ENCODE results near the gene SCAPER. TPM values are rescaled to one million over a fixed set of nuclear protein-coding genes. Genes with fewer than 3 reads are reported as not detected.
"Not testable (repeated sequence)": the region's sequence is repeated elsewhere in the genome, so short reads cannot be mapped to it uniquely, and the experiment has no call there.

Gene SCAPER
- polyA plus RNA-seq, 1 experiment, result 5.4 TPM

DNA sequence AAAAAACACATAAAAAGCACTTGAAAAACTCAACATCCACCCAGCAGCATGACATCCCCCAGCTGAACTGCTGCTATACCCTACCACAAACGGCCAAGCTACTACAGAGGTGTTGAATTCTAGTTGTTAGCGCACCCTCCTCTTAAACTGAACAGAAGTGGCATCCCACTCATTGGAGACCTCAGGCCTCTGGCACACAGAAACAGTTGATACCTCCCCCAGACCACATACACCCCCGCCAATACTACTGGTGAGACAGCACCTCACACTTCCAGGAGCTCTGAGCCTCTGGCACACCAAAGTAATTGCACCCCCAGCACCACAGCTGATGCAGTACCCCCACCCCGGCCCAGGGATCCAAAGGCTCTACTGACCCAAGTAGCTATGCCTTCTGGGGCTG lies 190.2 kb downstream of the SCAPER start:
- H3K27ac ChIP-seq (ENCODE audit: low read depth, low read length), result no peak overlapping the region
- ChIA-PET CTCF (no interaction called here), POLR2A (no interaction called here)
- H3K4me3 ChIP-seq (ENCODE audit: low read depth, low read length), result no peak overlapping the region
- H3K27me3 ChIP-seq (ENCODE audit: control insufficient read depth, insufficient read depth, low read length), result no peaks in the 10 kb centered on the region
- no peak for DNase-seq (ENCODE audit: low read depth, low spot score)
- peaks cover 3% of the 10 kb centered on the region; the same call in 1 of the 2 replicates for H3K9me3 ChIP-seq (ENCODE audit: control insufficient read depth, insufficient read depth, low read length)
- TF ChIP-seq, protein P1, sequence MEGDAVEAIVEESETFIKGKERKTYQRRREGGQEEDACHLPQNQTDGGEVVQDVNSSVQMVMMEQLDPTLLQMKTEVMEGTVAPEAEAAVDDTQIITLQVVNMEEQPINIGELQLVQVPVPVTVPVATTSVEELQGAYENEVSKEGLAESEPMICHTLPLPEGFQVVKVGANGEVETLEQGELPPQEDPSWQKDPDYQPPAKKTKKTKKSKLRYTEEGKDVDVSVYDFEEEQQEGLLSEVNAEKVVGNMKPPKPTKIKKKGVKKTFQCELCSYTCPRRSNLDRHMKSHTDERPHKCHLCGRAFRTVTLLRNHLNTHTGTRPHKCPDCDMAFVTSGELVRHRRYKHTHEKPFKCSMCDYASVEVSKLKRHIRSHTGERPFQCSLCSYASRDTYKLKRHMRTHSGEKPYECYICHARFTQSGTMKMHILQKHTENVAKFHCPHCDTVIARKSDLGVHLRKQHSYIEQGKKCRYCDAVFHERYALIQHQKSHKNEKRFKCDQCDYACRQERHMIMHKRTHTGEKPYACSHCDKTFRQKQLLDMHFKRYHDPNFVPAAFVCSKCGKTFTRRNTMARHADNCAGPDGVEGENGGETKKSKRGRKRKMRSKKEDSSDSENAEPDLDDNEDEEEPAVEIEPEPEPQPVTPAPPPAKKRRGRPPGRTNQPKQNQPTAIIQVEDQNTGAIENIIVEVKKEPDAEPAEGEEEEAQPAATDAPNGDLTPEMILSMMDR (IDR thresholded peaks at IDR 0.05; ENCODE audit: low read depth, low read length), result no peak

- CTCF ChIA-PET, result no interaction called here
- H3K27ac ChIP-seq (ENCODE audit: low read depth, low read length), result no peak overlapping the region
- DNase-seq (ENCODE audit: low read depth, low spot score), result no peak
- POLR2A ChIA-PET, result no interaction called here
- H3K9me3 ChIP-seq (ENCODE audit: control insufficient read depth, insufficient read depth, low read length), result peaks cover 3% of the 10 kb centered on the region; the same call in 1 of the 2 replicates
- TF ChIP-seq, protein P1 (IDR thresholded peaks at IDR 0.05; ENCODE audit: low read depth, low read length), result no peak
- no peaks in the 10 kb centered on the region for H3K27me3 ChIP-seq (ENCODE audit: control insufficient read depth, insufficient read depth, low read length)
- no peak overlapping the region for H3K4me3 ChIP-seq (ENCODE audit: low read depth, low read length)
These were observed 193.8 kb downstream of the SCAPER start for GRCh38 chr15:76711351-76711827.

DNA sequence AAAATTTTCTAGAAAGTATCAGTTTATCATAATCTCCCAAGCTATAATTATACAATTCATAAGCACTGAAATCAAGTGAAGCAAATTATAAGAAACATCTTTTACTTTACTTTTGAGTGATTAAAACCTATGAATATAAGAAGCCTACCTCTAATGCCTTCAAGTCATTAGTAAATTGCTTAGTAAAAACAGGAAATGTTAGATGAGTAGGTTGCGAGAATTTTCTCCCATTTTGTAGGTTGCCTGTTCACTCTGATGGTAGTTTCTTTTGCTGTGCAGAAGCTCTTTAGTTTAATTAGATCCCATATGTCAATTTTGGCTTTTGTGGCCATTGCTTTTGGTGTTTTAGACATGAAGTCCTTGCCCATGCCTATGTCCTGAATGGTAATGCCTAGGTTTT lies 201.1 kb downstream of the SCAPER start:
- CTCF ChIA-PET; H3K27me3 ChIP-seq (ENCODE audit: control insufficient read depth, insufficient read depth, low read length); H3K4me3 ChIP-seq (ENCODE audit: low read depth, low read length); POLR2A ChIA-PET; H3K27ac ChIP-seq (ENCODE audit: low read depth, low read length); H3K9me3 ChIP-seq (ENCODE audit: control insufficient read depth, insufficient read depth, low read length); DNase-seq (ENCODE audit: low read depth, low spot score): not testable (repeated sequence)

DNA sequence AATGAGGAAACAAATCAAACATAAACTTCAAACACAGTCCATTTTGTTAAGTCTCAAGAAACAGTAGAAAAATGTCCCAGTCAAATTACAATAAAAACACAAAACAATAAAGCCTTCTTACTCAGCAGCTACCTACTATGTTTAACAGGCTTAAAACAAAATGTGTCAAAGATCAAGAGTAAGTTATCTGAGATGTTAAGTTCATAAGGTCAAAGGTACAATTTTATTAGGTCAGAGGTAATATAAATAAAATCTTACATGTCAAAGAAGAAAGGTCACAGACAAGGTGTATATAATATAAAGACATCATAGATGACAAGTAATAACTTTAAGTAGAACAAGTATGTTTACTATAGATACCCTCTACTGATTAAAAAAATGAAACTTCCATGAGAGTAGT lies 208.3 kb downstream of the SCAPER start:
- no peak for DNase-seq (ENCODE audit: low read depth, low spot score)
- CTCF ChIA-PET, result no interaction called here
- Histone ChIP-seq H3K27ac (ENCODE audit: low read depth, low read length) (no peak overlapping the region), H3K27me3 (ENCODE audit: control insufficient read depth, insufficient read depth, low read length) (no peaks in the 10 kb centered on the region), H3K9me3 (ENCODE audit: control insufficient read depth, insufficient read depth, low read length) (no peaks in the 10 kb centered on the region), H3K4me3 (ENCODE audit: low read depth, low read length) (no peak overlapping the region)
- TF ChIP-seq, protein P1 (IDR thresholded peaks at IDR 0.05; ENCODE audit: low read depth, low read length), result no peak
- POLR2A ChIA-PET, result no interaction called here

- H3K27me3 ChIP-seq (ENCODE audit: control insufficient read depth, insufficient read depth, low read length); H3K4me3 ChIP-seq (ENCODE audit: low read depth, low read length); CTCF ChIA-PET; H3K27ac ChIP-seq (ENCODE audit: low read depth, low read length); H3K9me3 ChIP-seq (ENCODE audit: control insufficient read depth, insufficient read depth, low read length); DNase-seq (ENCODE audit: low read depth, low spot score); POLR2A ChIA-PET: not testable (repeated sequence)
These were observed 212.6 kb downstream of the SCAPER start for GRCh38 chr15:76692546-76692945.

DNA sequence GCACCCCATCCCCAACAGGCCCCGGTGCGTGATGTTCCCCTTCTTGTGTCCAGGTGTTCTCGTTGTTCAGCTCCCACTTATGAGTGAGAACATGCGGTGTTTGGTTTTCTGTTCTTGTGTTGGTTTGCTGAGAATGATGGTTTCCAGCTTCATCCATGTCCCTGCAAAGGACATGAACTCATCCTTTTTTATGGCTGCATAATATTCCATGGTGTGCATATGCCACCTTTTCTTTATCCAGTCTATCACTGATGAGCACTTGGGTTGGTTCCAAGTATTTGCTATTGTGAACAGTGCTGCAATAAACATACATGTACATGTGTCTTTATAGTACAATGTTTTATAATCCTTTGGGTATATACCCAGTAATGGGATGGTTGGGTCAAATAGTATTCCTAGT lies 217.5 kb downstream of the SCAPER start:
- POLR2A ChIA-PET, result not testable (repeated sequence)

DNA sequence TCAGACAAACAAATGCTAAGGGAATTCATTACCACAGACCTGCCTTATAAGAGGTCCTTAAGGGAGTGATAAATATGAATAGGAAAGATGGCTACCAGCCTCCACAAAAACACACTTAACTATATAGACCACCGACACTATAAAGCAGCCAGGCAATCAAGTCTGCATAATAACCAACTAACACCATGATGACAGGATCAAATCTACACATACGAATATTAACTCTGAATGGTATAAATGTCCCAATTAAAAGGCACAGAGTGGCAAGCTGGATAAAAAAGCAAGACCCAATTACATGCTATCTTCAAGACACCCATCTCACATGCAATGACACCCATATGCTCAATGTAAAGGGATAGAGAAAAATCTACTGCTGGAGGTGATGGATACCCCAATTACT lies 221.1 kb downstream of the SCAPER start:
- no peak for DNase-seq (ENCODE audit: low read depth, low spot score)
- H3K27me3 ChIP-seq (ENCODE audit: control insufficient read depth, insufficient read depth, low read length), result no peaks in the 10 kb centered on the region
- CTCF ChIA-PET, result no interaction called here
- POLR2A ChIA-PET, result no interaction called here
- H3K27ac ChIP-seq (ENCODE audit: low read depth, low read length), result no peak overlapping the region
- no peaks in the 10 kb centered on the region for H3K9me3 ChIP-seq (ENCODE audit: control insufficient read depth, insufficient read depth, low read length)
- TF ChIP-seq, protein P1 (IDR thresholded peaks at IDR 0.05; ENCODE audit: low read depth, low read length), result no peak
- no peak overlapping the region for H3K4me3 ChIP-seq (ENCODE audit: low read depth, low read length)

More for the DNA sequence above, 217.5 kb downstream of the SCAPER start:
- H3K9me3 ChIP-seq (ENCODE audit: control insufficient read depth, insufficient read depth, low read length); DNase-seq (ENCODE audit: low read depth, low spot score); H3K27me3 ChIP-seq (ENCODE audit: control insufficient read depth, insufficient read depth, low read length); CTCF ChIA-PET; H3K4me3 ChIP-seq (ENCODE audit: low read depth, low read length); H3K27ac ChIP-seq (ENCODE audit: low read depth, low read length): not testable (repeated sequence)
